CD4-positive, CD25-positive, alpha-beta regulatory T cell (primary cell): ENCODE measurements around the gene CD3G. TPM values are rescaled to one million over a fixed set of nuclear protein-coding genes. Genes with fewer than 3 reads are reported as not detected.
A peak's percentile ranks its signal among the peaks of the same experiment; 100 is the strongest.
"Not testable (repeated sequence)": the region's sequence is repeated elsewhere in the genome, so short reads cannot be mapped to it uniquely, and the experiment has no call there.

Source experiments
- ATAC-seq, 2 donors: fragments of 150-1000 bp; cut with Tn5 transposase; one replicate each; pipeline ENCODE4 v1.10.0; 2021; ENCODE audit warnings: low read depth in 2 of 2, moderate number of reproducible peaks in 2 of 2, moderate library complexity in 1 of 2
- DNase-seq, 3 donors: peaks; one replicate each; pipeline versions ENCODE4 v3.0.0 to v3.0.0-alpha.2; 2012 to 2022; ENCODE audit warnings: mixed read lengths in 1 of 3
- H3K27ac ChIP-seq: one replicate; pipeline ENCODE4 v1.7.0; 2013; ENCODE audit warnings: mild to moderate bottlenecking, low read length; ENCODE audit not compliant: insufficient read depth, poor library complexity, severe bottlenecking
- H3K27me3 ChIP-seq: one replicate; pipeline ENCODE4 v1.7.0; 2013; ENCODE audit warnings: low read length; ENCODE audit not compliant: control insufficient read depth, insufficient read depth
- H3K36me3 ChIP-seq: one replicate; pipeline ENCODE4 v1.7.0; 2013; ENCODE audit warnings: mild to moderate bottlenecking, low read length, moderate library complexity; ENCODE audit not compliant: control insufficient read depth, insufficient read depth
- H3K4me1 ChIP-seq: 2 replicates; pipeline ENCODE4 v1.7.0; 2013; ENCODE audit warnings: mild to moderate bottlenecking, low read length; ENCODE audit not compliant: insufficient read depth, control insufficient read depth, poor library complexity, severe bottlenecking
- H3K4me3 ChIP-seq: one replicate; pipeline ENCODE4 v1.7.0; 2013; ENCODE audit warnings: low read depth, mild to moderate bottlenecking, low read length, moderate library complexity
- H3K9me3 ChIP-seq, 2 experiments: 1 replicate in 1 of 2; 2 replicates in 1 of 2; pipeline ENCODE4 v1.7.0; 2013; ENCODE audit warnings: low read length in 2 of 2, mild to moderate bottlenecking in 1 of 2, moderate library complexity in 1 of 2; ENCODE audit not compliant: control insufficient read depth in 2 of 2
- H3K27ac Mint-ChIP-seq, 3 donors: one replicate each; pipeline ENCODE4 v1.8.0; 2020 to 2022; ENCODE audit warnings: mild to moderate bottlenecking in 3 of 3, mixed read lengths in 3 of 3, moderate library complexity in 2 of 3
- H3K27me3 Mint-ChIP-seq: one replicate; pipeline ENCODE4 v1.8.0; 2022; ENCODE audit warnings: mild to moderate bottlenecking, mixed read lengths
- H3K36me3 Mint-ChIP-seq: one replicate; pipeline ENCODE4 v1.8.0; 2020; ENCODE audit warnings: mixed read lengths
- H3K4me1 Mint-ChIP-seq, 4 donors: one replicate each; pipeline ENCODE4 v1.8.0; 2020 to 2022; ENCODE audit warnings: mixed read lengths in 4 of 4, mild to moderate bottlenecking in 1 of 4
- H3K4me3 Mint-ChIP-seq, 4 donors: one replicate each; pipeline ENCODE4 v1.8.0; 2020 to 2022; ENCODE audit warnings: mild to moderate bottlenecking in 4 of 4, mixed read lengths in 4 of 4, moderate library complexity in 3 of 4
- H3K9me3 Mint-ChIP-seq, 7 donors: one replicate each; pipeline ENCODE4 v1.8.0; 2020 to 2022; ENCODE audit warnings: mixed read lengths in 7 of 7, mild to moderate bottlenecking in 3 of 7, moderate library complexity in 2 of 7
- polyA plus RNA-seq, 4 donors: library from polyadenylated mRNA; unstranded; fragments of 300-500 nt; fragmentation: Illumina TruSeq; gene quantifications; one replicate each; pipeline ENCODE4 v1.2.3, GENCODE V29; 2021
- total RNA-seq: library from RNA; stranded (reverse); gene quantifications from one replicate; pipeline ENCODE4 v1.2.3, GENCODE V29; 2022

The CD3G gene
- total and polyA plus RNA-seq, 5 donors from 2014 or later, result 196 to 477 (median 416) TPM

GRCh38 chr11:118401880-118402590, 57.9 kb downstream of the CD3G start:
- Histone ChIP-seq H3K4me3 (peak overlapping the region; percentile 95), H3K9me3 (no peaks in the 10 kb centered on the region), H3K36me3 (peaks cover 29% of the 10 kb centered on the region), H3K27ac (peak overlapping the region; percentile 98), H3K4me1 (peaks cover 68% of the 10 kb centered on the region), H3K27me3 (no peaks in the 10 kb centered on the region)
- H3K4me1 Mint-ChIP-seq, result peaks cover 38 to 77% (median 62%) of the 10 kb centered on the region in 4 donors
- peak overlapping the region; percentile 92 to 98 (median 97) for H3K4me3 Mint-ChIP-seq
- H3K9me3 Mint-ChIP-seq, result no peaks in the 10 kb centered on the region
- DNase-seq, result no peak
- no peaks in the 10 kb centered on the region for H3K27me3 Mint-ChIP-seq
- peak in 1 of 2 donors; percentile 0 for ATAC-seq
- H3K27ac Mint-ChIP-seq, result peak overlapping the region; percentile 99 to 100 (median 99)
- peaks cover 8% of the 10 kb centered on the region for H3K36me3 Mint-ChIP-seq

GRCh38 chr11:118402594-118402993, 58.5 kb downstream of the CD3G start:
- H3K36me3 ChIP-seq, result peaks cover 31% of the 10 kb centered on the region
- not testable (repeated sequence) for H3K9me3 ChIP-seq, DNase-seq, H3K36me3 Mint-ChIP-seq, ATAC-seq, H3K27me3 ChIP-seq, H3K27me3 Mint-ChIP-seq, H3K9me3 Mint-ChIP-seq
- peak overlapping the region; percentile 98 for H3K27ac ChIP-seq
- H3K4me1 Mint-ChIP-seq, result peaks cover 38 to 75% (median 58%) of the 10 kb centered on the region in 4 donors
- peak overlapping the region; percentile 95 for H3K4me3 ChIP-seq
- H3K4me1 ChIP-seq, result peaks cover 68% of the 10 kb centered on the region
- H3K27ac Mint-ChIP-seq, result peak overlapping the region in 2 of 3 donors; percentile 14 to 100
- H3K4me3 Mint-ChIP-seq, result peak overlapping the region; percentile 92 to 98 (median 97)

Other genes starting within 250 kb of the CD3G start
- not detected for gene SCN4B, start 191.5 kb upstream of the CD3G start, total RNA-seq
- not detected for gene SCN4B, start 191.5 kb upstream of the CD3G start, polyA plus RNA-seq
- not detected for gene SCN2B, start 167.7 kb upstream of the CD3G start, total RNA-seq
- gene SCN2B, start 167.7 kb upstream of the CD3G start, polyA plus RNA-seq, result not detected
- 71.5 TPM for gene JAML, start 119.3 kb upstream of the CD3G start, total RNA-seq
- gene JAML, start 119.3 kb upstream of the CD3G start, polyA plus RNA-seq, result 100 to 1,000 TPM; 169 to 200 (median 174) TPM
- 16.1 TPM for gene MPZL3, start 92.0 kb upstream of the CD3G start, total RNA-seq
- gene MPZL3, start 92.0 kb upstream of the CD3G start, polyA plus RNA-seq, result 10 to 100 TPM in 1 of 4 donors, 1 to 10 TPM in 3; 4.5 to 12.2 (median 6.3) TPM
- gene MPZL2, start 80.0 kb upstream of the CD3G start, total RNA-seq, result 1.0 TPM
- gene MPZL2, start 80.0 kb upstream of the CD3G start, polyA plus RNA-seq, result under 1 TPM in 1 of 4 donors, not detected in 3; 0.37 TPM
- 585 TPM for gene CD3E, start 39.6 kb upstream of the CD3G start, total RNA-seq
- 100 to 1,000 TPM; 704 to 823 (median 778) TPM for gene CD3E, start 39.6 kb upstream of the CD3G start, polyA plus RNA-seq
- gene CD3D, start 1.6 kb upstream of the CD3G start, total RNA-seq, result 476 TPM
- 1,000 to 10,000 TPM; 1,148 to 1,577 (median 1,304) TPM for gene CD3D, start 1.6 kb upstream of the CD3G start, polyA plus RNA-seq
- gene UBE4A, start 15.3 kb downstream of the CD3G start, total RNA-seq, result 49.1 TPM
- 10 to 100 TPM; 23.5 to 29.2 (median 25.4) TPM for gene UBE4A, start 15.3 kb downstream of the CD3G start, polyA plus RNA-seq
- gene ATP5MG, start 57.3 kb downstream of the CD3G start, total RNA-seq, result 154 TPM
- 100 to 1,000 TPM; 578 to 706 (median 677) TPM for gene ATP5MG, start 57.3 kb downstream of the CD3G start, polyA plus RNA-seq
- gene KMT2A, start 92.1 kb downstream of the CD3G start, total RNA-seq, result 179 TPM
- gene KMT2A, start 92.1 kb downstream of the CD3G start, polyA plus RNA-seq, result 10 to 100 TPM; 12.1 to 19.5 (median 18.2) TPM
- not detected for gene TTC36, start 183.1 kb downstream of the CD3G start, total RNA-seq
- under 1 TPM; 0.22 to 0.87 (median 0.50) TPM for gene TTC36, start 183.1 kb downstream of the CD3G start, polyA plus RNA-seq
- gene TMEM25, start 186.8 kb downstream of the CD3G start, total RNA-seq, result 10.7 TPM
- 10 to 100 TPM in 3 of 4 donors, 1 to 10 TPM in 1; 10.0 to 17.3 (median 14.2) TPM for gene TMEM25, start 186.8 kb downstream of the CD3G start, polyA plus RNA-seq
- gene IFT46, start 221.6 kb downstream of the CD3G start, total RNA-seq, result 3.7 TPM
- gene IFT46, start 221.6 kb downstream of the CD3G start, polyA plus RNA-seq, result 1 to 10 TPM; 4.0 to 8.5 (median 6.6) TPM
- gene ARCN1, start 228.1 kb downstream of the CD3G start, total RNA-seq, result 76.6 TPM
- 100 to 1,000 TPM; 131 to 169 (median 153) TPM for gene ARCN1, start 228.1 kb downstream of the CD3G start, polyA plus RNA-seq